ENCODE data around the gene ATP6V0D1. TPM values are rescaled to one million over a fixed set of nuclear protein-coding genes. Genes with fewer than 3 reads are reported as not detected.

ATP6V0D1 gene
- total and polyA plus RNA-seq, 2 experiments from 2014 or later, result 20.6 to 68.7 TPM

DNA sequence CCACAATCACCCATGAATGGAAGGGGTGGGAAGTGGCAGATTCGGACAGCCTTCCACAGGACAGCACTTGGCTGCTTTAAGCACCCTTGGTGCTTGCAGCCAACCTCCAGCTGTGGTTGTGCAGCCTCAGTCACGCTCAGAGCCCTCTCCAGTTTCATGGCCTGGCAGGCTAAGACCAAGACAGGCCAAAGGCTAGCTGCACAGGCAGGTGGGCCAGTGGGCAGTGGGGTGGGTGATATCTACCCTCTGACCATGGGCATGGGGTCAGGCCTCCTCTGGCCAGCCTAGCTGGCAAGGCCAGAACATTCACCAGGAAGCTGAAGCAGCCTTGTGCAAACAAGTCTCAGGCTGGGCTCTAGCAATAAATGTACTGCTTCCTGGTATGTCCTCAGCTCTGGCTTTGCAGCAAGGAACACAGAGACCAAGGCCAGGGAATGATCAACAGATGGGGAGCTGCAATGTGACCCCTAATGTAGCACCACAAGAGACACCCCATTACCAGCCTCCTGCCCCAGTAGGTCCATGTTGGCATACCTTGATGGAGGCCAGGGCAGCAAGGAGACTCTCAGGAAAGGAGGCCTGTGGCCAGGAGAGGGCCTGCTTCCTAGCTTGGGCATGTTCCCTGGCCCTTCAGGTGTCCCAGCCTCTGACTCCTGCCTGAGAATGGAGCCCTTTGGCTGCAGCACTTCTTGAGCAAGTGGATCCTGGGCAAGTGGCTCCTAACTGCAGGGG lies 29.1 kb downstream of the ATP6V0D1 start (continued):
- no peak for TF ChIP-seq ZNF331 (CRISPR knock-in tag; IDR thresholded peaks at IDR 0.05; ENCODE audit: low read depth)
- TF ChIP-seq JUNB (IDR thresholded peaks at IDR 0.05; ENCODE audit: unreplicated experiment), result no peak
- no peak for TF ChIP-seq ZNF114 (CRISPR knock-in tag; IDR thresholded peaks at IDR 0.05)

DNA sequence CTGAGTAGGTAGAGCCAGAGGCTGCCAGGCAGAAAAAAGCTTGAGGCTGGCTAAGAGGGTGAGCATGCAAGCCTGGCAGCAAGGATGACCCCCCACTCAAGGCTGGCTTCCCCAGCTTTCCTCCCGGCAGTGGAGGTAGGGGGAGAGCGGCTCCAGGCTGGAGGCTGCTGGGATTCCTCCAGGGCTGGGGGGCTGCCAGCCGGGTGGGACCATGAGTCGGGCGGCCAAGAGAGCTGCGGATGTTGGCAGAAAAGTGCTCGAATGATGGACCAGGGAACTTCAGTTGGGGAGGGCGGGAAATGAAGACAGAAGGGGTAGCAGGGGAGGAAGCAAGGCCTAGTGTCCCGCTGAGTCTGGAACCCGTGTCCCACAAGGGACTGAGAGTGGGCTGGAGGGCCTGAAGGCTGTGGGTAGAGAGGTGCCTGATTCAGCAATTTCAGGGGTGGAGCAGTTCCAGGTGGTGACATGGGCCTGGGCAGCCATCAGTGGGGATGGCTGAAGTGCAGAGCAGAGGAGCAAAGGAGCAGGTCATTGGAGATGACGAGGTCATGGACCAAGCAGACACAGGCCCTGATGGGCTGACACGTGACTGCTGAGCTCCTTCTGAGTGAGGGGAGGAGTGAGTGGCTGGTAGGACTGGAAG lies 29.8 kb downstream of the ATP6V0D1 start:
- Histone ChIP-seq H3K4me1 (ENCODE audit: insufficient read depth) (no peaks in the 10 kb centered on the region), H3K4me2 (no peak overlapping the region), H3F3A (replicated peaks; ENCODE audit: low read depth) (no peaks in the 10 kb centered on the region), H3K27me3 (ENCODE audit: insufficient read depth) (no peaks in the 10 kb centered on the region), H4K20me1 (replicated peaks; ENCODE audit: insufficient read depth) (no peaks in the 10 kb centered on the region; the same call in 1 of the 2 replicates), H3K36me3 (ENCODE audit: insufficient read depth) (no peaks in the 10 kb centered on the region), H3K9me2 (ENCODE audit: insufficient read depth) (no peaks in the 10 kb centered on the region), H3K79me2 (replicated peaks; ENCODE audit: insufficient read depth) (no peaks in the 10 kb centered on the region), H3K4me3 (no peak overlapping the region), H3K27ac (ENCODE audit: low read depth) (no peak overlapping the region), H2AFZ (no peak overlapping the region)
- TF ChIP-seq EZH2phosphoT487 (IDR thresholded peaks at IDR 0.05; ENCODE audit: unreplicated experiment) (no peak), ZNF331 (CRISPR knock-in tag; IDR thresholded peaks at IDR 0.05; ENCODE audit: low read depth) (no peak), STAT1 (IDR thresholded peaks at IDR 0.05; ENCODE audit: unreplicated experiment) (no peak), ZNF114 (CRISPR knock-in tag; IDR thresholded peaks at IDR 0.05) (no peak)
- TF ChIP-seq, protein P1, sequence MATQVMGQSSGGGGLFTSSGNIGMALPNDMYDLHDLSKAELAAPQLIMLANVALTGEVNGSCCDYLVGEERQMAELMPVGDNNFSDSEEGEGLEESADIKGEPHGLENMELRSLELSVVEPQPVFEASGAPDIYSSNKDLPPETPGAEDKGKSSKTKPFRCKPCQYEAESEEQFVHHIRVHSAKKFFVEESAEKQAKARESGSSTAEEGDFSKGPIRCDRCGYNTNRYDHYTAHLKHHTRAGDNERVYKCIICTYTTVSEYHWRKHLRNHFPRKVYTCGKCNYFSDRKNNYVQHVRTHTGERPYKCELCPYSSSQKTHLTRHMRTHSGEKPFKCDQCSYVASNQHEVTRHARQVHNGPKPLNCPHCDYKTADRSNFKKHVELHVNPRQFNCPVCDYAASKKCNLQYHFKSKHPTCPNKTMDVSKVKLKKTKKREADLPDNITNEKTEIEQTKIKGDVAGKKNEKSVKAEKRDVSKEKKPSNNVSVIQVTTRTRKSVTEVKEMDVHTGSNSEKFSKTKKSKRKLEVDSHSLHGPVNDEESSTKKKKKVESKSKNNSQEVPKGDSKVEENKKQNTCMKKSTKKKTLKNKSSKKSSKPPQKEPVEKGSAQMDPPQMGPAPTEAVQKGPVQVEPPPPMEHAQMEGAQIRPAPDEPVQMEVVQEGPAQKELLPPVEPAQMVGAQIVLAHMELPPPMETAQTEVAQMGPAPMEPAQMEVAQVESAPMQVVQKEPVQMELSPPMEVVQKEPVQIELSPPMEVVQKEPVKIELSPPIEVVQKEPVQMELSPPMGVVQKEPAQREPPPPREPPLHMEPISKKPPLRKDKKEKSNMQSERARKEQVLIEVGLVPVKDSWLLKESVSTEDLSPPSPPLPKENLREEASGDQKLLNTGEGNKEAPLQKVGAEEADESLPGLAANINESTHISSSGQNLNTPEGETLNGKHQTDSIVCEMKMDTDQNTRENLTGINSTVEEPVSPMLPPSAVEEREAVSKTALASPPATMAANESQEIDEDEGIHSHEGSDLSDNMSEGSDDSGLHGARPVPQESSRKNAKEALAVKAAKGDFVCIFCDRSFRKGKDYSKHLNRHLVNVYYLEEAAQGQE (IDR thresholded peaks at IDR 0.05; ENCODE audit: unreplicated experiment), result no peak
- TF ChIP-seq, protein P2, sequence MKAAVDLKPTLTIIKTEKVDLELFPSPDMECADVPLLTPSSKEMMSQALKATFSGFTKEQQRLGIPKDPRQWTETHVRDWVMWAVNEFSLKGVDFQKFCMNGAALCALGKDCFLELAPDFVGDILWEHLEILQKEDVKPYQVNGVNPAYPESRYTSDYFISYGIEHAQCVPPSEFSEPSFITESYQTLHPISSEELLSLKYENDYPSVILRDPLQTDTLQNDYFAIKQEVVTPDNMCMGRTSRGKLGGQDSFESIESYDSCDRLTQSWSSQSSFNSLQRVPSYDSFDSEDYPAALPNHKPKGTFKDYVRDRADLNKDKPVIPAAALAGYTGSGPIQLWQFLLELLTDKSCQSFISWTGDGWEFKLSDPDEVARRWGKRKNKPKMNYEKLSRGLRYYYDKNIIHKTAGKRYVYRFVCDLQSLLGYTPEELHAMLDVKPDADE (IDR thresholded peaks at IDR 0.05), result no peak
- TF ChIP-seq, protein P3, sequence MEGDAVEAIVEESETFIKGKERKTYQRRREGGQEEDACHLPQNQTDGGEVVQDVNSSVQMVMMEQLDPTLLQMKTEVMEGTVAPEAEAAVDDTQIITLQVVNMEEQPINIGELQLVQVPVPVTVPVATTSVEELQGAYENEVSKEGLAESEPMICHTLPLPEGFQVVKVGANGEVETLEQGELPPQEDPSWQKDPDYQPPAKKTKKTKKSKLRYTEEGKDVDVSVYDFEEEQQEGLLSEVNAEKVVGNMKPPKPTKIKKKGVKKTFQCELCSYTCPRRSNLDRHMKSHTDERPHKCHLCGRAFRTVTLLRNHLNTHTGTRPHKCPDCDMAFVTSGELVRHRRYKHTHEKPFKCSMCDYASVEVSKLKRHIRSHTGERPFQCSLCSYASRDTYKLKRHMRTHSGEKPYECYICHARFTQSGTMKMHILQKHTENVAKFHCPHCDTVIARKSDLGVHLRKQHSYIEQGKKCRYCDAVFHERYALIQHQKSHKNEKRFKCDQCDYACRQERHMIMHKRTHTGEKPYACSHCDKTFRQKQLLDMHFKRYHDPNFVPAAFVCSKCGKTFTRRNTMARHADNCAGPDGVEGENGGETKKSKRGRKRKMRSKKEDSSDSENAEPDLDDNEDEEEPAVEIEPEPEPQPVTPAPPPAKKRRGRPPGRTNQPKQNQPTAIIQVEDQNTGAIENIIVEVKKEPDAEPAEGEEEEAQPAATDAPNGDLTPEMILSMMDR (conservative IDR thresholded peaks at IDR 0.05; ENCODE audit: low read depth in 2 of 2), result no peak
- H3K36me3 Mint-ChIP-seq (ENCODE audit: low read depth), result peaks cover 14% of the 10 kb centered on the region
- H3K27ac Mint-ChIP-seq, result no peak overlapping the region
- H3K9me3 Mint-ChIP-seq, result peaks cover 3% of the 10 kb centered on the region; the same call in 1 of the 3 replicates
- no peak for DNase-seq (ENCODE audit: low spot score)
- H3K4me1 Mint-ChIP-seq, result peaks cover 4% of the 10 kb centered on the region; the same call in 2 of the 3 replicates
- H3K4me3 Mint-ChIP-seq, result no peak overlapping the region
- no peak for ATAC-seq
- peaks cover 15% of the 10 kb centered on the region for H3K27me3 Mint-ChIP-seq (ENCODE audit: insufficient read depth, low read depth, poor library complexity)
